Ramos (cell line): ENCODE results near the gene GNS.

Source experiments
- in situ Hi-C: fragments of 300-500 bp; cut with MboI; formaldehyde crosslinking; loops from one replicate; pipeline ENCODE4 v1.14.3; 2022; ENCODE audit warnings: low sequenced_read_pairs; ENCODE audit not compliant: unreplicated experiment

GNS gene

DNA sequence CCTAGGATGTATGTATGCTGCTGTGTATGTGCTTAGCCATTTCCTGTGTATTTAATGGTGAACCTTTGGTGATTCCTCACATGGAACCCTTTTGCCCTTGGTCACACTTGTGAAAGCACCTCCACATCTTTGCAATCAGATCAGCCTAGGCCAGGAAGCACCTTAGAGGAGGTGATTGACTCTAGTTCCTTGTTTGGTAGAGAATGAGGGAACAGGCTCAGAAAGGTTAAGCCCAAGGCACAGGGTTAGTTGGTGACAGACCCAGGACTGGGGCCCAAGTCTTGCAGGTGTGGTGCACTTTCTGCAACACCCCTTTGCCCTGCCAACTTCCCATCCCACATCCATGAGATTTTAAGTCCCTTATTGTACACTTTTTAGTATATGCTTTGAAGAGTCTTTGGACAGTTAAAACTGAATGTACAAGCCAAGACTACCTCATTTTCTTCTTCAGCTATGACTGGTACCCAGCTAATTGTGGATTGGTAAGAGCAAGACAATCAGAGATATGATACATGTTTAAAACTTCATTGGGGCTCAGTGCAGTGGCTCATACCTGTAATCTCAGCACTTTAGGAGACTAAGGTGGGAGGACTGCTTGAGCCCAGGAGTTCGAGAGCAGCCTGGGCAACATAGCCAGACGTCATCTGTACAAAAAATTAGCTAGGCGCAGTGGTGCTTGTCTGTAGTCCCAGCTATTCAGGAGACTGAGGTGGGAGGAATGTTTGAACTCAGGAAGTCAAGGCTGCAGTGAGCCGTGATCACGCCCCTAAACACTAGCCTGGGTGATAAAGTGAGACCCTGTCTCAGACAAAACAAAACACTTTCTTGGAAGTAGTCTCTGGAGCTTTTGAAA lies 77.8 kb downstream of the GNS start:
- in situ Hi-C loops = no loop called here

DNA sequence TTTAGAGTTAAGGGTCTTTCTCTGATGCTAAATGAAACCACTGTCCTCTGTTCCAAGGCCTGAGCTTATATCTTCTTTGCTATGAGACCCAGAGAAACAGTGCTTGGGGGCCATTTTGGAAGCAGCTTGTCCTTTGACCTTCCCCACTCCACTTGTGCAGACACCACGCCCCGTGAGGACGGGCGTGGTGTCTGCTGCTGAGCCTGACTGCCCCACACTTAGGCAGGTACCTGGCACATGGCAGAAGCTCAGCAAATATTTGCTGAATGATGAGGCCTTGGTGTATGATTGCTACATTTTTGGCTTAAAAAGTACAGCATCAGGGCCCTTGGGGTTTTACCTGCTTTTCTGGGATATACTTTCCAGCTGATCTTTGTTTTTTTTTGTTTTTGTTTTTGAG lies 79.0 kb downstream of the GNS start:
- in situ Hi-C loops = no loop called here

DNA sequence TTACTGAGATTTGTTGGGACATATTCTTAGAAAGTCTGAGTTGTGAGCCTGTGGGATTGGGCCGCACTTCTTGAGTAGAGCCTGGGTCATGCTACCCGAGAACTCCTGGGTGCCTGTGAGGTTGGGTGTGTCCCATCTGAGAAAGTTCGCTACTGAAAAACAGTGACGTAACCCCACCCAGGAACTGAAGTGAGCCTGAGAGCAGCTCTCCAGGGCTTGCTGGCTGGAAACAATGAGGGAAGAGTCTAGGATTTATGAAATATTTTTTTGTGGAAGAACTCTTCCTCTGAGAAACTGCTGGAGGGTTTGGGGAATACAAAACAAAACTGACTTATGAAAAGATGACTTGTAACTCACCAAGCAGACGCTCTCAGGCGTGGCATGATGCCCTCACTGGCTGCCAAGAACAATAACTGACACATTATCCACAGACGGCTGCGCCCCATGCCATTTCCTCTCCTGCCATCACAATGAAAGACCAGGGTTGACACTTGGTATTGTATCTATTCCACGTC lies 79.7 kb downstream of the GNS start:
- in situ Hi-C loops = no loop called here

DNA sequence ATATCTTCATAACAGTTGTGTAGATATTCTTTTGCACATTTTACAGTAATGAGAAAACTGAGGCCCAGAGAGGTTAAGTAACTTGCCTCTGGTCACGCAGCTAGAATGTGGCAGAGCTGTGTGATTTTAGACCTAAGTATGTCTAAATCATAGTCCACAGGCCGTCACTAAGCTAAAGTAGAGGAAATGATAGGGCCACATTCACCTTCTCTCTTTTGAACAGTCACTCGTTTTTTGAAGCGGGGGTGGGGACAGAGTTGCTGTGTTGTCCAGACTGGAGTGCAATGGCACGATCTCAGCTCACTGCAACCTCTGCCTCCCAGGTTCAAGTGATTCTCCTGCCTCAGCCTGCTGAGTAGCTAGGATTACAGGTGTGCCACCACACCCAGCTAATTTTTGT lies 80.4 kb downstream of the GNS start:
- in situ Hi-C loops = no loop called here

DNA sequence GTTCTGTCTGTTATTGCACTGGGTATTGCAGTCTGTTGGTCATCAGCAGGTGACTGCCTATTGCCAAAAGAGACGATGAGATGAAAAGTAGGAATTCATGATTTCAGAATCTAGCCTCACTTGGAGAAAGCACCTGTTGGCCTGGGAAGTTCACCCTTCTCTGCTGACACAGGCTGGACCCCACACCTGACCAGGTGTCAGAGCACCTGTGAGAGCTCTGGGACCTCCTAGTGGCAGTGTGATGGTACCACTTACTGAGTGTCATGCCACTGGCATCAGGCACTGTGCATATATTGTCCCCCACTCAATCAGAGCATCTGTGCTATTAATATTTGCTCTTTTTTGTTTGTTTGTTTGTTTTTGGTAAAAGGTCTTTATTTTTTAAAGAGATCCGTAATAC lies 81.0 kb downstream of the GNS start:
- in situ Hi-C loops = no loop called here

DNA sequence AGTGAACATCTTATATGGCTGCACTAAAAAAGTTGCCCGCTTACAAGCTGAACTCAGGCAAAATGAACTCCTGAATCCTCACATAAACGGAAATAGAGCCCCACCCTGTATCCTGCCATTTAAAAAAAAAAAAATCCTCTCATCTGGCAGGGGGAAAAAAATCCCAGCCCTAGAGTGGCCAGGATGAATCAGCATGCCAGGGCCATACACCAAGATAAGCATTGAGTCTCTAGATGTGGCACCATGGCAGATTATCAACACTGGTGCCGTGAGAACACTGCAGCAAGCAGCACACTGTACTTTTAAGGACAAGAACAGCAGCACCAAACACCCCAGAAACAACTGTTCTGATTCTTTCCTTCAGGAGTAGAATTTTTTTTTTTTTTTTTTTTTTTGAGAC lies 83.4 kb downstream of the GNS start:
- in situ Hi-C loops = no loop called here

DNA sequence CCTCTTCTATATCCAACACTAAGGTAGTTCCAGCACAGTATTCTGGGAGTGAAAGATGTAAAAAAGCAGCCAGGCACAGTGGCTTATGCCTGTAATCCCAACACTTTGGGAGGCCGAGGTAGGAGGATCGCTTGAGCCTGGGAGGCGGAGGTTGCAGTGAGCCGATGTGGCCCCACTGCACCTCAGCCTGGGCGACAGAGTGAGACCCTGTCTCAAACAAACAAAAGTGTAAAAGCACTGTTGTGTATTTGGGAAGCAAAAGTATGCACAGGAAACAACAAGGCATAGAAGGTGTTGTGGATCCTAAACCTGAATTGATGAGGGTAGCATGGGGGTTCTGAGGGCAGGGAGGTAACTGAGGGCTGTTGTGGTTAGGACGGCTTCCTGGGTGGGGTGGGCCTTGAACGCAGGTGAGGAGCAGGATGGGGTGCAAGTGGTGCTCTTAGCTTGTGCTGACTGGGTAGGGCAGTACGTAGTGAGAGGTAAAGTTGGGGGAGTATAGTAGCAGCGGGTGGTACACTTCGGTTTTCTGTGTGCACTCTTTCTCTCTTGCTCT lies 84.8 kb downstream of the GNS start:
- in situ Hi-C loops = no loop called here

DNA sequence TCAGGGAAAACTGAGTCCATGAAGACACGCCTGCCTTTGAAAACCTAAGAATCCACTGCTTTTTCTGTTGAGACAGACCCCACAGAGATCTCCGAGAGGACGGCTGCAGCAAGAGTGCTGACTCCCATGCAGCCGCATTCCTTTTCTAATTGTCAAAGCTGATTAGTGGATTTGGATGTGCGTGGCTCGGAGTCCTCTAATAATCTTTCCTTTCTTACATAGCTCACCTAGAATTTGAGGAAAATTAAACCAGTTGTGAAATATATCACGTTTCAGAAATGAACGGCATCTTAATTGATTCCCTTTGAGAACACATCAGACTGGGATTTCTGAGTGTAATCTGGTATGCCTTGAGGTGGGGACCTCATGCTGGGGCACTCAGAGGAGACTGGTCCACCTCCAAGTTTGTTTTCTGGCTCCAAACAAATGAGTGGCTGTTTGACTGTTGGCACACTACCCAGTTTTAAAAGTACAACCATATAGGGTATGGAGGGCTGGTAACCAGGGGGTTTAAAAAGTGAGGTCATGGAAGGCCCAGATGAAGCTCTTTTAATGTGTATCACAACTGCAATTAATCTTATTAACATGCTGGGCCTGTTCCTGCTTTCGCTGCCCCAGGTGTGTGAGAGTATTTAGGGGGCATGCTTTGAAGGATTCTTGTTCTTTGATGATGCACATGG lies 85.6 kb downstream of the GNS start:
- in situ Hi-C loops = no loop called here

DNA sequence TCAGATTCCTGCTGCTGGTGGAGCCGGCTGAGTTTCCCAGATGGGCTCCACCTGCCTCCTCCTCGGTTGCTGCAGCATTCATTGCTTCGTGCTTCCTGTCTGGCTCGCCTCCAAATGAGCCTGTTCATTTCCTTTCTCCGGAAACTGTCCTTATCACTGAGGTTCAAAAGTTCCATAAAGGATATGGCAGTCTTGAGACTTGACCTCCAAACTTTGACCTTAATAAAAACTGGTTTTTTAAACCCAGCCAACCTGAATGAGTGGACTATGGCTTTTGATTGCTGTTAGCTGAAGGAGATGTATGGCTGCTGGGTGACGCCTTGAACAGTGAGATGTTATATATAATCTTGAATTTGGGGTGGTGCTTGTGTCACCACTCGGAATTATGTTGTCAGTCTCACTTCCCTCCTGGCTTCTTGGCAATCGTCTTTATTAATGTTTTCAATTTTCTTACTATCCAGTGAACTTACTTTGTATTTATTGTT lies 86.2 kb downstream of the GNS start:
- in situ Hi-C loops = no loop called here

DNA sequence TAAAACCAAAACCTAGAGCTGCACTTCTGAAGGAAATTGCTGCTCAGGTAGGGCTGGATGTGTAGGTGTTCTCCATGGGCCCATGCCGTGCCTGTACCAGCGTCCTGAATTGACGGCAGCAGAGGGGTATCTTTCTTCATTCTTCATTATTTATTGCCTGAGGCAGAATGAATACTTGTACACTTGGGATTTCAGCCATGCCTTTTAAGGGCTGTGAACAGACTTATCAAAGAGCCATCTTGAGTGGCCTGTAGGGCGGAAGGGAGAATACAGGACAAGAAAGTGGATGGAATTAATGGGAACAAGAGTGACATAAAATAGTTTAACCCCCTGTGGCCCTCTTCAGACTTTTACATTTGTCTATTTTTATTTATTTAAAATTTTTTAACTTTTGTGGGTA lies 87.5 kb downstream of the GNS start:
- in situ Hi-C loops = no loop called here

DNA sequence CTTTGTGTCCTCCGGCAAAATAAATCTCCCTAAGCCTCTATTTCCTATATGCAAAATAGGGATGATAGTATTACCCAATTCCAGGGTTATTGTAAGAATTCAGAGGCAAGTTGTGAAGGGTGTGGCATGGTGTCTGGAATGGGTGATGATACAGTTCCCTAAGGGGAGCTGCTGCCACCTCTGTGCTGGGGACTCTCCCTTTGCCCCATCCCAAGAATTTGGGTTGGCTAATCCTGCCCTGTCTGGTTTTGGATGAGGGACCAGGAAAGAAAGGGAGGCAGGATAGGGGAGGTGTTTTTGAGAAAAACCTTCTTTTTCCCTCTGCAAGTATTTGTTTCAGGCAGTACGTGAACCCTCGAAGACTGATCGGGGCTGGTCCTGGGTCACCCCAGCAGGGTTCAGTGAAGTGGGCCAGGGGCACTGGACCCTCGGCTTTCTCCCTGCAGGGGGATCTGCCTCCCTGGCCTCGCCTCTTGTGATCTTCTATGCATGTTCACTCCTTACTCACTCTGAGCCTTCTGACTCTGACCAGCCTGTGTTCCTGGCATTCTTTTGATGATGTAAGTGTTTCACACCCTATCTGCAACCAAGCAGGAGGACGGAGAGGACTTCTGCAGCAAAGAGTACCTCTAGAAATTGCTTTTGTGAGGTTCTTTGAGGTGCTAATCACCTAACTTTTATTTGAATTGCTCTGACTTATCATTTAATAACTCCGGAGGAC lies 88.1 kb downstream of the GNS start:
- in situ Hi-C loops = no loop called here

DNA sequence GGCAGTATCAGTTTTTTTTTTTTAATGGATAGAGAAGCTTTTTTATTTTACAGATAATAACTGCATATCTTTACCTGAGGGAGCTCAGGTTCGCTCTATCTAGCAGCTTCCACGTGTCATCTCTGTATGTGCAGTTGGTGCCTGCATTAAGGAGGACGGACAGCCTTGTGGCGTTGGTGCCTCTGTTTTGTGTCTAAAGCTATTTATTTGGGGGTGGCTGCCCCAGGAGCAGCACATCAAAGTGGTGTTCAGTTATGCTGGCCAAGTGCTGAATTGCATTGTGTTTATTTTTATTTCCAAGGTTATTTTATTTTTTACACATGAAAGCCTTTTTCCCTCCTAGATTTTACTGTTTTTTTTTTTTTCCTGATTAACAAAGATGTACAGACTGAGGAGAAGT lies 89.2 kb downstream of the GNS start:
- in situ Hi-C loops = no loop called here

DNA sequence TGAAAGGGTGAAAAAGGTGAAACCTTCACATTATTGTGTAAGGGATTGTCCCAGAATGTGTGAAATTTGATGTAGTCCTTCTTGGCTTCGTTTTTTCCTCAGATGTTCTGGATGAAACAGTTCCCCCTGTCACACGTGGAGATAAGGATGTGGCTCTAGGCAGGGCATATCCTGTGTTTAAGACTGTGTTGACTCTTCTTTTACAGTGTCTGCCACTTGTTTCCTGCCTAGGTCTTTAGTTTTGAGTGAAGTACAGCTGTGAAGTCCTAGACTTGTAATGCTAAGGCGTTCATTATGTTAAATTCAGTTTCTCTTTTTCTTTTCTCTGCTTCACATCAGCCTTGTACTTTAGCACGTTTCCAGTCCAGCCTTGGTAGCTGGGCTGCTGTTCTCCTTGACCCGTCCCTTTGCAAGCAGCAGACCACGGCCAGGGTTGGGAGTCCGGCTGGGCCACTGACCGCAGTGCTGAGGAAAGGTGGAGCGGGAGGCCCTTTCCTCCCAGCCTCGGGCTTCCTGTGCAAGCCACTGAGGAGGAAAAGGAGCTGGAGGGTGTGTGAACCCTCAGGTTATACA lies 89.8 kb downstream of the GNS start:
- in situ Hi-C loops = no loop called here

DNA sequence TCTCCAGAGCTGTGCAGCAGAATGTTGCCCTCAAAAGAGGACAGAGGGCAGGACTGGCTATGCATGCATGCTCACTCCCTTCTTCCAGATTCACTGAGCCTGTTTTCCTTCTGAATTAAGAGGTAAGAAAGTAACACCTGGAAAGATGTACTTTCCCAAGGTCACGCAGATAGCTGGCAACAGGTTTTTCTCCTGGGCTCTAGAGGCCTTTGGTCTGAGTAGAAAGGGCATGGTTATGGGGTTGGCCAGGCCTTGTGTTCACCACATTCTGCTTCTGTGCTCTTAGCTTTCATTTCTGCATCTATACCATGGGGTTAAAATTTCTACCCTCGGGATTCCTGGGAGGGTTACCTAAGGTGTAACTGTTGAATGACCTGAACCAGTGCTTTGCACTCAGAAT lies 91.4 kb downstream of the GNS start:
- in situ Hi-C loops = no loop called here

DNA sequence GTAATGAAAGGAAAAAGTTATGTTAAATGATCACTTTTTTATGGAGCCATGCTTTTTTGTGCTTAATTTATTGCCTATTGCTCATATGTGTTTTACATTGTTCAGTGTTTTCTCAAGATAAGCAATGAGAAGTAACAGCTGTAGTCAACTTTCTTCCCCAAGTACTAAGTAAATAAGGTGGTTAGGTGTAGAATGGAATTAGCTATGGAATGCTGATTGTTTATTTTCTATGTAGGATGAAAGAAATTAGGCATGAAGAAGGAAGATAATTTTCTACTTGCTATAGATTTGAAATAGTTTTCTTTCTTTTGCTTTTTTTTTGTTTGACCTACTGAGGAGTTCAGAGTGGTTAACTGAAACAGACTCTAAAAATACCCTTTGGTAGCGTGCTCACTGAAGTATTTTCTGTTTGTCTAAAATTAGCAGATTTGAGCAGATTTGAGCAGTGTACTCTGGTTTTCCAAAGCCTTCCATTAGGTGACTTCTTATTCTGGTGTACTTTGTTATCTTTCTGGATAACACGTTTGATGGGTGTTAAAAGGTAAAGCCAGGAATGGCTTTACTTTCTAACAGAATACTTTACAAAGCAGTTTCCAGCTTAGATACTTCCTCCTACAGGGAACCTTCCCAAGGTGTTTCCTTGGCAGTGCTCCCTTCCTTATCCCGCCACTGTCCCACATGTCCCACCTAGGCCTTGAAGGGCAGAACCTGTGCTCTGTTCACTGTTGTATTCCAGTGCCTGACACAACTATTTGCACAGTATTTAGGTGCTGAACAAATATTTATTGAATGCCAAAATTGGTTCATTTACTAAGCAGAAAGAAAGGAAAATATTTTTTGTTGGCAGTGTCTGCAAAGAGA lies 92.9 kb downstream of the GNS start:
- in situ Hi-C loops = no loop called here

DNA sequence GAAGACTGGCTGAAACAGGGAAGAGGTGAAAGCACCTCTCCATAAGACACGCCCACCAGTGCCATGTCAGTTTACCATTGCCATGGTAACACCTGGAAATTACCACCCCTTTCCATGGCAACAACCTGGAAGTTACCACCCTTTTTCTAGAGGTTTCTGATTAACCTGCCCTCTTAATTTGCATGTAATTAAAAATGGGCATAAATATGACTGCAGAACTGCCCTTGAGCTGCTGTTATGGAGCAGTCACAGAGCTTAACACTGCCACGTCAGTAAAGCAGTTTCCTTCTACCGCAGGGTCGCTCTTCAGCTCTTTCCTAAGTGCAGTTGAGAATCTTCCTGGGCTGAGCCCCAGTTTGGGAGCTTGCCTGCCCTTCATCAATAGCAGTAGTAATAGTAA lies 93.7 kb downstream of the GNS start:
- in situ Hi-C loops = no loop called here
